GM12874 (cell line): Measurements from ENCODE around the gene WDR86.

ENCODE experiments used
- CTCF ChIP-seq: IDR thresholded peaks from 2 replicates; pipeline ENCODE4 v1.5.1; 2011; ENCODE audit warnings: low read depth, mild to moderate bottlenecking, control low read depth, low read length, moderate library complexity; ENCODE audit not compliant: insufficient read depth

Gene WDR86

GRCh38 chr7:151433721-151434400 is 24.0 kb upstream of the WDR86 start:
- TF ChIP-seq CTCF, result no peak

GRCh38 chr7:151432658-151433521 is 23.1 kb upstream of the WDR86 start:
- TF ChIP-seq CTCF, result peak; percentile 58

- TF ChIP-seq CTCF, result no peak
These were observed 22.0 kb upstream of the WDR86 start for GRCh38 chr7:151431768-151432311.

- TF ChIP-seq CTCF, result no peak
These were observed 21.5 kb upstream of the WDR86 start for GRCh38 chr7:151431281-151431767.

GRCh38 chr7:151430391-151431205 is 20.8 kb upstream of the WDR86 start:
- TF ChIP-seq CTCF, result no peak

- no peak for TF ChIP-seq CTCF
These were observed 19.9 kb upstream of the WDR86 start for GRCh38 chr7:151429560-151430331.
